ENCODE measurements around the gene HARS1. TPM values are rescaled to one million over a fixed set of nuclear protein-coding genes. Genes with fewer than 3 reads are reported as not detected.

HARS1 gene, protein sequence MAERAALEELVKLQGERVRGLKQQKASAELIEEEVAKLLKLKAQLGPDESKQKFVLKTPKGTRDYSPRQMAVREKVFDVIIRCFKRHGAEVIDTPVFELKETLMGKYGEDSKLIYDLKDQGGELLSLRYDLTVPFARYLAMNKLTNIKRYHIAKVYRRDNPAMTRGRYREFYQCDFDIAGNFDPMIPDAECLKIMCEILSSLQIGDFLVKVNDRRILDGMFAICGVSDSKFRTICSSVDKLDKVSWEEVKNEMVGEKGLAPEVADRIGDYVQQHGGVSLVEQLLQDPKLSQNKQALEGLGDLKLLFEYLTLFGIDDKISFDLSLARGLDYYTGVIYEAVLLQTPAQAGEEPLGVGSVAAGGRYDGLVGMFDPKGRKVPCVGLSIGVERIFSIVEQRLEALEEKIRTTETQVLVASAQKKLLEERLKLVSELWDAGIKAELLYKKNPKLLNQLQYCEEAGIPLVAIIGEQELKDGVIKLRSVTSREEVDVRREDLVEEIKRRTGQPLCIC
- total RNA-seq: 10 to 100 TPM; 73.3 to 87.0 (median 79.2) TPM

DNA sequence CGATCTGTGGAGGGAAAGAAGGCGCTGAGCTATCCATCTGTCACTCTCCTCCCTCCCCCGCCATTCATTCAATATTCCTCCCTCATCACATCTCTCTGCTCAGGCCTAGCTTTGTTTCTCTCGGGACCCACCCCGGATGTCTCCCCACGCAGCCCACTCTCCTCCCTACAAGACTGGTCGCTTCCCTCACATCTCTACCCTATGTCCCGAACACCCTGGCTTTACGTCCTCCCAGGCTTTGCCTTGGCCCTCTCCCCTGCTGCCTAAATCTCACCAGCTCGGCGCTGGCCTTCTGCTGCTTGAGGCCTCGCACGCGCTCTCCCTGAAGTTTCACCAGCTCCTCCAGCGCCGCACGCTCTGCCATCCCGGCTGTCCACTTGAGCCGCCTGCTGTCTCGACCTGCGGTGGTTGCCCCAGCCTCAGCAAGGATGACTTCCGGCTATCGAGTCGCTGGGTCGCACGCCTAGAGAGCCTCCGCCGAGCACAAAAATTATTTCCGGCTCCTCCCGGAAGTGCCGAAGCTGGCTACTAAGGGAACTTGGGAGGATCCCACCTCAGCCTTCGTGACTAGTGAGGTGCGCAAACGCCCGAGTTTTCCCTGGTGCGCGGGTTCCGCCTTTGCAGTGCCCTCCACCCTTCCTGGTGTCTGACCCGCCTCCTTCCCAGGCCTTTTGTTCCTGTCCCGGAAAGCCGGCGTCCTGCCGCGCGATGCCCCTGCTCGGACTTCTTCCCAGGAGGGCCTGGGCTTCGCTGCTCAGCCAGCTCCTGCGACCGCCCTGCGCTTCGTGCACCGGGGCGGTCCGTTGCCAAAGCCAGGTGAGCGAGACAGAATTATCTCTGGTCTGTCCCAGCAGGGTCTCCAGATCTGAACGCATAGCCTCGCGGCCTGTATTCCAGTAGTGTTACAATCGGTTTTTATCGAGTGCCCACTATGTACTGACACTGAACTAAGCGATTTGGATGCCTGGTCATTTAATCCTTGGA is at the start of gene HARS1, which contains the start of gene HARS2:
Gene HARS1 (minus strand): TSS at position 430 of the 984 bp plus-strand sequence. CDS start 66 bp downstream, at position 364.
Gene HARS2 (plus strand): TSS at position 515 of the 984 bp plus-strand sequence. CDS start 194 bp downstream, at position 709.
- Histone ChIP-seq H3K36me3 (peaks cover 39% of the 10 kb centered on the region), H3K27me3 (no peaks in the 10 kb centered on the region)
- WGBS: under 1% methylated on average over 30 of the region's 61 CpGs

DNA sequence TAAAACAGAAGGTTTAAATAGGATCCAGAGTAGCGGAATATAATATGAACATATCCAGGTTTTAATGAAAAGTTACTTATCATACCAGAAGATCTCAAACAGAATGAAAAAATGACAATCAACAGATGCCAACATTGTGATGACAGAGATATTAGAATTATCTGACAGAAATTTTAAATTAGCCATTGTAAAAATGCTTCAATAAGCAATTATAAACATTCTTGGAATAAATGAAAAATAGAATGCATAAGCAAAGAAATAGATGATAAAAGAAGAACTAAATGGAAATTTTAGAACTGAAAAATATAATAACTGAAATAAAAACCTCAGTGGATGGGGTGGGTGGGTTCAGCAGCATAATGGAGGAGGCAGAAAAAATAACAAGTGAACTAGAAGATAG is 46.3 kb upstream of the HARS1 start:
- WGBS: 85% methylated on average over 1 of the region's 1 CpG

More for the DNA sequence above, at the start of gene HARS1, which contains the start of gene HARS2:
- peak within 1 kb of the TSS; percentile 87 for H3K4me3 ChIP-seq
- DNase-seq (ENCODE audit: low spot score in 2 of 2): peak; percentile 95
- H3K4me1 ChIP-seq: peaks cover 43% of the 10 kb centered on the region
- TF ChIP-seq POLR2AphosphoS5 (IDR thresholded peaks at IDR 0.05): peak in 1 of 3 donors; percentile 72
- no peak for TF ChIP-seq EP300 (IDR thresholded peaks at IDR 0.05)
- peak in 1 of 2 donors; percentile 51 for TF ChIP-seq POLR2A (IDR thresholded peaks at IDR 0.05)
- TF ChIP-seq, protein P1, sequence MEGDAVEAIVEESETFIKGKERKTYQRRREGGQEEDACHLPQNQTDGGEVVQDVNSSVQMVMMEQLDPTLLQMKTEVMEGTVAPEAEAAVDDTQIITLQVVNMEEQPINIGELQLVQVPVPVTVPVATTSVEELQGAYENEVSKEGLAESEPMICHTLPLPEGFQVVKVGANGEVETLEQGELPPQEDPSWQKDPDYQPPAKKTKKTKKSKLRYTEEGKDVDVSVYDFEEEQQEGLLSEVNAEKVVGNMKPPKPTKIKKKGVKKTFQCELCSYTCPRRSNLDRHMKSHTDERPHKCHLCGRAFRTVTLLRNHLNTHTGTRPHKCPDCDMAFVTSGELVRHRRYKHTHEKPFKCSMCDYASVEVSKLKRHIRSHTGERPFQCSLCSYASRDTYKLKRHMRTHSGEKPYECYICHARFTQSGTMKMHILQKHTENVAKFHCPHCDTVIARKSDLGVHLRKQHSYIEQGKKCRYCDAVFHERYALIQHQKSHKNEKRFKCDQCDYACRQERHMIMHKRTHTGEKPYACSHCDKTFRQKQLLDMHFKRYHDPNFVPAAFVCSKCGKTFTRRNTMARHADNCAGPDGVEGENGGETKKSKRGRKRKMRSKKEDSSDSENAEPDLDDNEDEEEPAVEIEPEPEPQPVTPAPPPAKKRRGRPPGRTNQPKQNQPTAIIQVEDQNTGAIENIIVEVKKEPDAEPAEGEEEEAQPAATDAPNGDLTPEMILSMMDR (IDR thresholded peaks at IDR 0.05): no peak
- no peaks in the 10 kb centered on the region for H3K9me3 ChIP-seq
- peak within 1 kb of the TSS; percentile 93 for H3K27ac ChIP-seq

DNA sequence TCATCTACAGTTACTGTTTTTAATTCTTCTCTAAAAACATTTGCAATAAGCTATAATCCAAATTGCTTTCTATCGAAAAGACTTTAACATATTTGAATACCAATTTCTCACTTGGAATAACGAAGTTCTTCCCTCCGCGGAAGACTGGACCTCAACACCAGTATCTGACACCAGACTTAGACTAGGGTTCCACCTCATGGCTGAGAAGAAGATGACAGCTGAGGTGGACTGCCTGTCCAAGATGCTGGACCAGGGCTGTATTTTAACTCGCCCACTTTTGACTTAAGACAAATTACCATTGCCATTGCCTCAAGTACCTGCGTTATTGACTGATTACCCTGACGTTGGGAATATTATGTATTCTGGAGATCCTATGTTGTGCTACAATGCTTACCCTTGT is 43.2 kb upstream of the HARS1 start:
- H3K4me3 ChIP-seq: no peak overlapping the region
- DNase-seq (ENCODE audit: low spot score in 2 of 2): no peak
- peaks cover 16% of the 10 kb centered on the region for H3K27me3 ChIP-seq
- no peak overlapping the region for H3K27ac ChIP-seq
- WGBS: 61% methylated on average over 7 of the region's 7 CpGs
- H3K9me3 ChIP-seq: peaks cover 4% of the 10 kb centered on the region
- no peaks in the 10 kb centered on the region for H3K36me3 ChIP-seq
- TF ChIP-seq, protein P1 (IDR thresholded peaks at IDR 0.05): peak in 1 of 2 donors; percentile 27
- TF ChIP-seq POLR2AphosphoS5 (IDR thresholded peaks at IDR 0.05): no peak
- H3K4me1 ChIP-seq: no peaks in the 10 kb centered on the region

More for the DNA sequence above, 46.3 kb upstream of the HARS1 start:
- TF ChIP-seq, protein P1 (IDR thresholded peaks at IDR 0.05): no peak
- TF ChIP-seq EP300 (IDR thresholded peaks at IDR 0.05): no peak
- TF ChIP-seq POLR2A (IDR thresholded peaks at IDR 0.05): no peak
- TF ChIP-seq POLR2AphosphoS5 (IDR thresholded peaks at IDR 0.05): no peak
- Histone ChIP-seq H3K9me3 (peaks cover 4% of the 10 kb centered on the region), H3K27me3 (peaks cover 10% of the 10 kb centered on the region), H3K36me3 (no peaks in the 10 kb centered on the region), H3K4me1 (no peaks in the 10 kb centered on the region), H3K4me3 (no peak overlapping the region), H3K27ac (no peak overlapping the region)
- no peak for DNase-seq (ENCODE audit: low spot score in 2 of 2)

DNA sequence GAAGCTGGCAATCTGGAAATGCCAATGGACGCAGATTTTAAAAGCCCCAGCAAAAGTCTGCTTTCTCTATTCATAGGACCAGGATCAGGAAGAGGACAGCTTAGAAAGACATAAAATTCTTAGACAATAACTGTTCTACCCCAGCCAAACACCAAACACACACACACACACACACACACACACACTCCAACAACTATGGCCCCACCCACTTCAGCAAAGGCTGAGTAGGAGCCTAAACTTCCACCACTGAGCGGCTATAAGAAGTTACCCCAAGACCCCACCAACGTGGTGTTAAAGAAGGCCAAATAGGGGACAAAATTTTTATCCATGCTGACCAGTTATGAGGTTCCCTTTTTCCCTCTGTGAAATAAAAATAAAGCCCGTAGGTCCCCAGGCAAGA is 41.9 kb upstream of the HARS1 start:
- no peak for DNase-seq (ENCODE audit: low spot score in 2 of 2)
- Histone ChIP-seq H3K9me3 (no peaks in the 10 kb centered on the region), H3K27ac (no peak overlapping the region), H3K27me3 (peaks cover 12% of the 10 kb centered on the region), H3K4me1 (no peaks in the 10 kb centered on the region), H3K36me3 (no peaks in the 10 kb centered on the region), H3K4me3 (no peak overlapping the region)
- WGBS: 63% methylated on average over 4 of the region's 4 CpGs
- TF ChIP-seq, protein P1 (IDR thresholded peaks at IDR 0.05): no peak
